ENCODE measurements around the gene SMC3. TPM values are rescaled to one million over a fixed set of nuclear protein-coding genes. Genes with fewer than 3 reads are reported as not detected.
"Not testable (repeated sequence)": the region's sequence is repeated elsewhere in the genome, so short reads cannot be mapped to it uniquely, and the experiment has no call there.

The SMC3 gene
- total RNA-seq, 1 experiment from 2014 or later, result 18.4 TPM

DNA sequence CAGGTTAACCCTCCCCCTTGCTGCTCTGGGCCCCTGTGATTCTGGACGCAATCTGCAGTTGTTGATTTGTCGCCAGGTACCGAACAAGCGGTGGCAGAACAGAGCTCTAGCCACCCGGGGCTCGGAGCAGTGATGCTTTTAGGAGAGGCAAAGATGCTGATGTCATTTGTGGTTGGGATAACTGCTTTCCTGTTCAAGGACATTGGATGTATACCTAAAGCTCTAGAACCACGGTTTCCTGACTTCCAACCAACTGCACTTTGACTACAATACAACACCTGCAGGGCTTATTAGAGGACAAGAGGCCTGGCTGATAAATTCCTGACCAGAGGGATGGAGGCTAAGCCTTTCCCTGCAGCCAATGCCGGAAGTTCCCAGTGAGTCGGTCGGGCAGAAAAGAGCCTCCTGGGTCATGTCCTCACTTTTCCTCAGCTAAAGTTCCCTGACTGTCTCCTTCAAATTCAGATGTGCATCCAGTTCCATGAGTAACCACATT lies 70.1 kb downstream of the SMC3 start:
- ChIA-PET POLR2A (ENCODE audit: unreplicated experiment) (no interaction called here), CTCF (interaction anchor here (0.7 kb wide), 1 partner anchor 333 kb away, joined by 23 read pairs; the partner anchor contains the start of gene SMNDC1)
- DNase-seq (no peak), ATAC-seq (no peak)
- no TSS peak for BruUV-seq (replicated peaks)
- Histone ChIP-seq H3F3A (ENCODE audit: low read length, unreplicated experiment) (no peaks in the 10 kb centered on the region), H3K9me3 (ENCODE audit: low read length) (no peaks in the 10 kb centered on the region), H3K79me2 (ENCODE audit: low read length) (no peaks in the 10 kb centered on the region), H3K4me2 (ENCODE audit: low read length) (no peak overlapping the region), H3K4me3 (ENCODE audit: low read length) (no peak overlapping the region), H4K20me1 (ENCODE audit: low read length) (no peaks in the 10 kb centered on the region), H3K4me1 (ENCODE audit: insufficient read depth, low read length) (peaks cover 20% of the 10 kb centered on the region), H3K27me3 (ENCODE audit: low read length) (no peaks in the 10 kb centered on the region), H3K9me2 (replicated peaks; ENCODE audit: low read length) (no peaks in the 10 kb centered on the region), H3K9ac (ENCODE audit: low read length) (no peak overlapping the region), H3K36me3 (ENCODE audit: low read depth, low read length) (no peaks in the 10 kb centered on the region), H2AFZ (ENCODE audit: low read length) (no peak overlapping the region), H3K27ac (ENCODE audit: low read length) (no peak overlapping the region)
- no peak for TF ChIP-seq EZH2 (IDR thresholded peaks at IDR 0.05; ENCODE audit: low read length, unreplicated experiment)
- TF ChIP-seq, protein P1, sequence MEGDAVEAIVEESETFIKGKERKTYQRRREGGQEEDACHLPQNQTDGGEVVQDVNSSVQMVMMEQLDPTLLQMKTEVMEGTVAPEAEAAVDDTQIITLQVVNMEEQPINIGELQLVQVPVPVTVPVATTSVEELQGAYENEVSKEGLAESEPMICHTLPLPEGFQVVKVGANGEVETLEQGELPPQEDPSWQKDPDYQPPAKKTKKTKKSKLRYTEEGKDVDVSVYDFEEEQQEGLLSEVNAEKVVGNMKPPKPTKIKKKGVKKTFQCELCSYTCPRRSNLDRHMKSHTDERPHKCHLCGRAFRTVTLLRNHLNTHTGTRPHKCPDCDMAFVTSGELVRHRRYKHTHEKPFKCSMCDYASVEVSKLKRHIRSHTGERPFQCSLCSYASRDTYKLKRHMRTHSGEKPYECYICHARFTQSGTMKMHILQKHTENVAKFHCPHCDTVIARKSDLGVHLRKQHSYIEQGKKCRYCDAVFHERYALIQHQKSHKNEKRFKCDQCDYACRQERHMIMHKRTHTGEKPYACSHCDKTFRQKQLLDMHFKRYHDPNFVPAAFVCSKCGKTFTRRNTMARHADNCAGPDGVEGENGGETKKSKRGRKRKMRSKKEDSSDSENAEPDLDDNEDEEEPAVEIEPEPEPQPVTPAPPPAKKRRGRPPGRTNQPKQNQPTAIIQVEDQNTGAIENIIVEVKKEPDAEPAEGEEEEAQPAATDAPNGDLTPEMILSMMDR (conservative IDR thresholded peaks at IDR 0.05; ENCODE audit: low read depth, low read length), result no peak
- TF ChIP-seq EZH2phosphoT487 (IDR thresholded peaks at IDR 0.05; ENCODE audit: borderline replicate concordance, low read length), result no peak
- intact Hi-C loops (cut with micrococcal nuclease), result no loop called here

DNA sequence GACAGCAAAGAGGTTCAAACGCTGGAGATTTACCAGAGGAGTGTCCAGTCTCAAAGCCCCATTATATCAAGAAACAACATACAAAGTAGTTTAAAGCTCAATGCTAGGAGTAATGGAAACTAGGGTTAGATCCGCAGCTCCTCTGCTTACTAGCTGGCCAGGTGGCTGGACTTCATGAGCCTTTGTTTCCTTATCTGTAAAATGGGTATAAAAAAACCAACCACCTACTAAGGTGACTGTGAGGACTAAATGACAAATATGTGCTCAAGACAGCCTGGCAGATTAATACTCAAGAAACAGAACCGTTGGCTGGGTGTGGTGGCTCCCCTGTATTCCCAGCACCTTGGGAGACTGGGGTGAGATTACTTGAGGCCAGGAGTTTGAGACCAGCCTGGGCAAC lies 70.8 kb downstream of the SMC3 start:
- Histone ChIP-seq H3K4me2 (ENCODE audit: low read length) (no peak overlapping the region), H3K27me3 (ENCODE audit: low read length) (no peaks in the 10 kb centered on the region), H3K36me3 (ENCODE audit: low read depth, low read length) (no peaks in the 10 kb centered on the region), H4K20me1 (ENCODE audit: low read length) (no peaks in the 10 kb centered on the region), H3K9me3 (ENCODE audit: low read length) (no peaks in the 10 kb centered on the region), H3K9me2 (replicated peaks; ENCODE audit: low read length) (no peaks in the 10 kb centered on the region), H3K4me3 (ENCODE audit: low read length) (no peak overlapping the region), H3F3A (ENCODE audit: low read length, unreplicated experiment) (no peaks in the 10 kb centered on the region), H2AFZ (ENCODE audit: low read length) (no peak overlapping the region), H3K79me2 (ENCODE audit: low read length) (no peaks in the 10 kb centered on the region), H3K4me1 (ENCODE audit: insufficient read depth, low read length) (peaks cover 20% of the 10 kb centered on the region), H3K9ac (ENCODE audit: low read length) (no peak overlapping the region), H3K27ac (ENCODE audit: low read length) (no peak overlapping the region)
- ATAC-seq (no peak), DNase-seq (no peak)
- TF ChIP-seq EZH2 (IDR thresholded peaks at IDR 0.05; ENCODE audit: low read length, unreplicated experiment) (no peak), EZH2phosphoT487 (IDR thresholded peaks at IDR 0.05; ENCODE audit: borderline replicate concordance, low read length) (no peak)
- TF ChIP-seq, protein P1 (conservative IDR thresholded peaks at IDR 0.05; ENCODE audit: low read depth, low read length), result no peak
- POLR2A ChIA-PET (ENCODE audit: unreplicated experiment), result no interaction called here
- CTCF ChIA-PET, result no interaction called here
- intact Hi-C loops (cut with micrococcal nuclease), result no loop called here
- BruUV-seq (replicated peaks), result no TSS peak

DNA sequence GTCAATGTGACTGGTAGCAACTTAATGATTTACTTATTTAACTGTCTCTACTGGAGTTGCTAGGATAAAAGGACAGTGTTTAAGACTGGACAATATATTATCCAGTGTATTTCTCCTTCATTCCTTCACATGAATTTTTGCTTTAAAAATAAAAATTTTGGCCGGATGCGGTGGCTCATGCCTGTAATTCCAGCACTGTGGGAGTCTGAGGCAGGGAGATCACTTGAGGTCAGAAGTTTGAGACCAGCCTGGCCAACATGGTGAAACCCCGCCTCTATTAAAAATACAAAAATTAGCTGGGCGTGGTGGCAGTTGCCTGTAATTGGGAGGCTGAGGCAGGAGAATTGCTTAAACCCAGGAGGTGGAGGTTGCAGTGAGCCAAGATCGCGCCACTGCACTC lies 71.6 kb downstream of the SMC3 start:
- POLR2A ChIA-PET (ENCODE audit: unreplicated experiment); H3K36me3 ChIP-seq (ENCODE audit: low read depth, low read length); H4K20me1 ChIP-seq (ENCODE audit: low read length); H3K79me2 ChIP-seq (ENCODE audit: low read length); H3K4me2 ChIP-seq (ENCODE audit: low read length); H3K27me3 ChIP-seq (ENCODE audit: low read length); ATAC-seq; H3K27ac ChIP-seq (ENCODE audit: low read length); H3K9ac ChIP-seq (ENCODE audit: low read length); H3K9me3 ChIP-seq (ENCODE audit: low read length); CTCF ChIA-PET; DNase-seq; H3K4me3 ChIP-seq (ENCODE audit: low read length); H2AFZ ChIP-seq (ENCODE audit: low read length); intact Hi-C loops (cut with micrococcal nuclease); H3F3A ChIP-seq (ENCODE audit: low read length, unreplicated experiment); H3K9me2 ChIP-seq (replicated peaks; ENCODE audit: low read length); BruUV-seq (replicated peaks): not testable (repeated sequence)
- H3K4me1 ChIP-seq (ENCODE audit: insufficient read depth, low read length), result peaks cover 20% of the 10 kb centered on the region

DNA sequence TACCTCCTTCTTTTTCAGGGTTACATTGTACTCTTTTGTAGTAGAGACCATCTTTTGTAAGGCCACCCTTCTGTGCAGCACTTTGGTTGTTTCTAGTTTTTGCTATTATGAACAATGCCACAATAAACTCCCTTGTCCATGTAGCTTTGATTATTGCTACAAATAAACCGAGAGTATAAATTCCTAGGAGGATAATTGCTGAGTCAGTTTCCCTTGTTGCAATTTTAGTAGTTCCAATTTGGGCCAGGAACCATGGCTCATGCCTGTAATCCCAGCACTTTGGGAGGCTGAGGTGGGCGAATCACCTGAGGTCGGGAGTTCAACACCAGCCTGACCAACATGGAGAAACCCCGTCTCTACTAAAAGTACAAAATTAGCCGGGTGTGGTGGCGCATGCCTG lies 72.4 kb downstream of the SMC3 start:
- H3K9me2 ChIP-seq (replicated peaks; ENCODE audit: low read length); H3K4me3 ChIP-seq (ENCODE audit: low read length); CTCF ChIA-PET; H3K27ac ChIP-seq (ENCODE audit: low read length); DNase-seq; intact Hi-C loops (cut with micrococcal nuclease); H3K9me3 ChIP-seq (ENCODE audit: low read length); H3K79me2 ChIP-seq (ENCODE audit: low read length); BruUV-seq (replicated peaks); H2AFZ ChIP-seq (ENCODE audit: low read length); ATAC-seq; H3F3A ChIP-seq (ENCODE audit: low read length, unreplicated experiment); H4K20me1 ChIP-seq (ENCODE audit: low read length); POLR2A ChIA-PET (ENCODE audit: unreplicated experiment); H3K27me3 ChIP-seq (ENCODE audit: low read length); H3K36me3 ChIP-seq (ENCODE audit: low read depth, low read length); H3K9ac ChIP-seq (ENCODE audit: low read length); H3K4me2 ChIP-seq (ENCODE audit: low read length): not testable (repeated sequence)
- peaks cover 16% of the 10 kb centered on the region for H3K4me1 ChIP-seq (ENCODE audit: insufficient read depth, low read length)
